ENCODE measurements around the gene CNTNAP1.
A peak's percentile ranks its signal among the peaks of the same experiment; 100 is the strongest.

The CNTNAP1 gene

GRCh38 chr17:42670789-42671657 is 11.3 kb upstream of the CNTNAP1 start:
- no peak for DNase-seq (ENCODE audit: low read depth in 1 of 2, low spot score in 1 of 2)

- no peak for DNase-seq (ENCODE audit: low read depth in 1 of 2, low spot score in 1 of 2)
Observed at GRCh38 chr17:42672038-42672437, 10.3 kb upstream of the CNTNAP1 start.

- DNase-seq (ENCODE audit: low read depth in 1 of 2, low spot score in 1 of 2), result no peak
Observed at GRCh38 chr17:42673266-42673884, 9.0 kb upstream of the CNTNAP1 start.

GRCh38 chr17:42673885-42674754 is 8.2 kb upstream of the CNTNAP1 start:
- no peak for DNase-seq (ENCODE audit: low read depth in 1 of 2, low spot score in 1 of 2)

- DNase-seq (ENCODE audit: low read depth in 1 of 2, low spot score in 1 of 2), result no peak
Observed at GRCh38 chr17:42674755-42675347, 7.5 kb upstream of the CNTNAP1 start.

GRCh38 chr17:42675348-42675964 is 6.9 kb upstream of the CNTNAP1 start:
- no peak for DNase-seq (ENCODE audit: low read depth in 1 of 2, low spot score in 1 of 2)

- DNase-seq (ENCODE audit: low read depth in 1 of 2, low spot score in 1 of 2), result no peak
Observed at GRCh38 chr17:42675965-42676423, 6.3 kb upstream of the CNTNAP1 start.

GRCh38 chr17:42676424-42677011 is 5.8 kb upstream of the CNTNAP1 start, which contains the start of gene PLEKHH3:
Gene PLEKHH3 (minus strand): TSS chr17:42676994. CDS start chr17:42676563, 431 bp downstream.
- no peak for DNase-seq (ENCODE audit: low read depth in 1 of 2, low spot score in 1 of 2)

GRCh38 chr17:42677012-42677857 is 5.1 kb upstream of the CNTNAP1 start:
- peak; percentile 98 for DNase-seq (ENCODE audit: low read depth in 1 of 2, low spot score in 1 of 2)

GRCh38 chr17:42677921-42678781 is 4.2 kb upstream of the CNTNAP1 start:
- peak; percentile 66 to 70 for DNase-seq (ENCODE audit: low read depth in 1 of 2, low spot score in 1 of 2)

- DNase-seq (ENCODE audit: low read depth in 1 of 2, low spot score in 1 of 2), result no peak
Observed at GRCh38 chr17:42678951-42679491, 3.3 kb upstream of the CNTNAP1 start.

- DNase-seq (ENCODE audit: low read depth in 1 of 2, low spot score in 1 of 2), result no peak
Observed at GRCh38 chr17:42679492-42680330, 2.6 kb upstream of the CNTNAP1 start.

- no peak for DNase-seq (ENCODE audit: low read depth in 1 of 2, low spot score in 1 of 2)
Observed at GRCh38 chr17:42680331-42680808, 2.0 kb upstream of the CNTNAP1 start.

GRCh38 chr17:42682722-42683403 is 532 bp downstream of the CNTNAP1 start:
- DNase-seq (ENCODE audit: low read depth in 1 of 2, low spot score in 1 of 2), result no peak

GRCh38 chr17:42683407-42684034 is 1.2 kb downstream of the CNTNAP1 start:
- no peak for DNase-seq (ENCODE audit: low read depth in 1 of 2, low spot score in 1 of 2)
